CD4-positive, alpha-beta memory T cell (primary cell): Measurements from ENCODE around the gene KCNMB3. TPM values are rescaled to one million over a fixed set of nuclear protein-coding genes. Genes with fewer than 3 reads are reported as not detected.

Source experiments
- CTCF ChIA-PET: fragments of 350-600 bp; sonication (Branson Sonifier 250); formaldehyde crosslinking; loops from one replicate; lab custom pipeline; 2021; ENCODE audit warnings: inconsistent platforms; ENCODE audit not compliant: partially characterized antibody; lab: Charles Lee
- POLR2A ChIA-PET: fragments of 350-600 bp; sonication (Branson Sonifier 250); formaldehyde crosslinking; loops from one replicate; lab custom pipeline; 2021; ENCODE audit not compliant: partially characterized antibody; lab: Charles Lee
- DNase-seq, 5 donors: peaks; one replicate each; pipeline versions ENCODE4 v3.0.0 to v3.0.0-alpha.2; 2020 to 2022; ENCODE audit warnings: mixed read lengths in 1 of 5
- H3K27ac ChIP-seq: one replicate; pipeline ENCODE4 v1.7.0; 2013; ENCODE audit warnings: low read depth, low read length
- H3K27me3 ChIP-seq: 2 replicates; pipeline ENCODE4 v1.7.0; 2013; ENCODE audit warnings: mild to moderate bottlenecking, low read length, moderate library complexity; ENCODE audit not compliant: insufficient read depth
- H3K36me3 ChIP-seq: 2 replicates; pipeline ENCODE4 v1.7.0; 2013; ENCODE audit warnings: mild to moderate bottlenecking, low read length, moderate library complexity; ENCODE audit not compliant: insufficient read depth
- H3K4me1 ChIP-seq: 2 replicates; pipeline ENCODE4 v1.7.0; 2013; ENCODE audit warnings: mild to moderate bottlenecking, low read length, moderate library complexity; ENCODE audit not compliant: insufficient read depth
- H3K4me3 ChIP-seq, 2 donors: one replicate each; pipeline ENCODE4 v1.7.0; 2013; ENCODE audit warnings: low read length in 2 of 2, mild to moderate bottlenecking in 1 of 2
- H3K9me3 ChIP-seq, 2 donors: one replicate each; pipeline ENCODE4 v1.7.0; 2013; ENCODE audit warnings: low read length in 2 of 2, control low read depth in 1 of 2; ENCODE audit not compliant: control insufficient read depth in 1 of 2
- H3K27ac Mint-ChIP-seq, 7 donors: one replicate each; pipeline ENCODE4 v1.8.0; 2020 to 2021; ENCODE audit warnings: mixed read lengths in 7 of 7, mild to moderate bottlenecking in 6 of 7, inconsistent platforms in 3 of 7, moderate library complexity in 3 of 7
- H3K27me3 Mint-ChIP-seq, 2 donors: one replicate each; pipeline ENCODE4 v1.8.0; 2020 to 2021; ENCODE audit warnings: mixed read lengths in 2 of 2
- H3K36me3 Mint-ChIP-seq, 2 donors: one replicate each; pipeline ENCODE4 v1.8.0; 2020 to 2021; ENCODE audit warnings: mixed read lengths in 2 of 2, inconsistent platforms in 1 of 2, mild to moderate bottlenecking in 1 of 2
- H3K4me1 Mint-ChIP-seq, 4 donors: one replicate each; pipeline ENCODE4 v1.8.0; 2020 to 2021; ENCODE audit warnings: mixed read lengths in 4 of 4, mild to moderate bottlenecking in 1 of 4
- H3K4me3 Mint-ChIP-seq, 8 donors: one replicate each; pipeline ENCODE4 v1.8.0; 2020 to 2021; ENCODE audit warnings: mixed read lengths in 8 of 8, mild to moderate bottlenecking in 7 of 8, moderate library complexity in 6 of 8, inconsistent platforms in 3 of 8
- H3K9me3 Mint-ChIP-seq, 8 donors: one replicate each; pipeline ENCODE4 v1.8.0; 2020 to 2021; ENCODE audit warnings: mixed read lengths in 8 of 8, mild to moderate bottlenecking in 5 of 8, inconsistent platforms in 3 of 8, moderate library complexity in 1 of 8
- intact Hi-C: fragments of 100-400 bp; cut with micrococcal nuclease; formaldehyde crosslinking; loops from one replicate; pipeline ENCODE4 v1.15.1; 2023
- polyA plus RNA-seq, 2 donors: library from polyadenylated mRNA; unstranded; fragments of 300-500 nt; fragmentation: Illumina TruSeq; gene quantifications; one replicate each; pipeline ENCODE4 v1.2.3, GENCODE V29; 2021
- total RNA-seq, 2 experiments: library from RNA; stranded (reverse); gene quantifications; one replicate each; pipeline ENCODE4 v1.2.3, GENCODE V29; 2021

Gene KCNMB3
- total and polyA plus RNA-seq, 4 experiments from 2014 or later = 0.13 to 1.7 (median 1.3) TPM

DNA sequence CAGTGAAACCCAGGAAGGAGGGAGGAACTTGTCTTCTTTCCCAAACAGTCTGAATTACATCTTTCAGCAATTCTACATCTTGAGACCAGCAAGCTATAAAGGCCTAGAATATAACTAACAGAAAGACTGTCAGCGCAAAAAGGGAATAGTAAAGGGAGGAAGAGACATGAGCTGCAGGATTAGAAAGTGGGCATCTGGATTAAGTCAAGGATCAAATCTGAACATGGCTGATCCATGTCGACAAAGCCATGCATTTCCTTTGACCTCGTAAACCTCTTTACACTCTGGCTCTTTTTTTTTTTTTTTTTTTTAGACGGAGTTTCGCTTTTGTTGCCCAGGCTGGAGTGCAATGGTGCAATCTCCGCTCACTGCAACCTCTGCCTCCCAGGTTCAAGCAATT, 35.4 kb upstream of the KCNMB3 start:
- no peaks in the 10 kb centered on the region for H3K9me3 Mint-ChIP-seq
- Histone ChIP-seq H3K27me3 (no peaks in the 10 kb centered on the region), H3K4me3 (no peak overlapping the region), H3K27ac (no peak overlapping the region), H3K4me1 (no peaks in the 10 kb centered on the region), H3K9me3 (no peaks in the 10 kb centered on the region), H3K36me3 (no peaks in the 10 kb centered on the region)
- no peak overlapping the region for H3K4me3 Mint-ChIP-seq
- no peaks in the 10 kb centered on the region for H3K36me3 Mint-ChIP-seq
- ChIA-PET POLR2A (interaction anchor here (0.7 kb wide), 1 partner anchor 263 kb away, joined by 3 read pairs; no protein-coding TSS in a partner anchor), CTCF (no interaction called here)
- intact Hi-C loops = no loop called here
- H3K4me1 Mint-ChIP-seq = no peaks in the 10 kb centered on the region
- no peak for DNase-seq
- peaks cover 3% of the 10 kb centered on the region in 2 donors for H3K27me3 Mint-ChIP-seq
- H3K27ac Mint-ChIP-seq = no peak overlapping the region

DNA sequence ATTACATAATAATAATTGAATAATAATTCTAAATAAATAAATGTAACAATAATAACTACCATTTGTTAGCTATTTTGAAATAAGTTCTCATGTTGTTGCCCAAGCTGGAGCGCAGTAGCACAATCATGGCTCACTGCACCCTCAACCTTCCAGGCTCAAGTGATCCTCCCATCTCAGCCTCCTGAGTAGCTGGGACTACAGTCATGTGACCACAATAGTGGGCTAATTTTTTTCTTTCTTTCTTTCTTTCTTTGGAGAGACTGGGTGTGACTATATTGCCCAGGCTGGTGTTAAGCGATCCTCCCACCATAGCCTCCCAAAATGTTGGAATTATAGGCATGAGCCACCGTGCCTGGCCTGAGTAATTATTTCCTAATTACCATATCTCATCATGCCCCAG, 30.9 kb upstream of the KCNMB3 start:
- ChIA-PET POLR2A (no interaction called here), CTCF (no interaction called here)
- peaks cover 12 to 18% of the 10 kb centered on the region in 2 donors for H3K27me3 Mint-ChIP-seq
- H3K27me3 ChIP-seq = peaks cover 3% of the 10 kb centered on the region
- no peaks in the 10 kb centered on the region for H3K4me1 Mint-ChIP-seq
- no peak overlapping the region for H3K4me3 Mint-ChIP-seq
- no peak overlapping the region for H3K27ac ChIP-seq
- H3K9me3 ChIP-seq = no peaks in the 10 kb centered on the region
- no peaks in the 10 kb centered on the region for H3K36me3 Mint-ChIP-seq
- no peaks in the 10 kb centered on the region for H3K36me3 ChIP-seq
- no peaks in the 10 kb centered on the region for H3K9me3 Mint-ChIP-seq
- no peak overlapping the region for H3K4me3 ChIP-seq
- no peak overlapping the region for H3K27ac Mint-ChIP-seq
- intact Hi-C loops = no loop called here
- H3K4me1 ChIP-seq = no peaks in the 10 kb centered on the region
- DNase-seq = no peak

DNA sequence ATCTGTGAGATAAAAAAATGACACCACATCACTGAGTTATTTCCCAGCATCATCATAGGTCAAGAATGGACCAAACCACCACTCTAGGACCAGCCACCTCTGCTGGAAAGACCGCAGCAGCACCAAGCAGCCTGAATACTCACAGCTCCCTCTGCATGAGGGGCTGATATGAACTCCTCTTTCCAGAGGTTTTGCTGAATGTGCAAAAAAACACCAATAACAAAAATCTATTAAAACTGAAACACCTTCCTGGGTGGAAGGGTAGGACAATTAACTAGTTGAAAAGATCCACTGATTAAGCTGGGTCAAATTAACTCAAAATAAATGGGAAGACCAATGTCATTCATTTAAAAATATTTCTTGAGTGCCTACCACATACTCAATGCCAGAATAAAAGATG, 28.9 kb upstream of the KCNMB3 start:
- H3K27me3 ChIP-seq = peaks cover 3% of the 10 kb centered on the region
- Mint-ChIP-seq H3K4me1 (no peaks in the 10 kb centered on the region), H3K27me3 (peaks cover 13 to 22% of the 10 kb centered on the region in 2 donors), H3K27ac (no peak overlapping the region), H3K36me3 (no peaks in the 10 kb centered on the region), H3K4me3 (no peak overlapping the region), H3K9me3 (no peaks in the 10 kb centered on the region)
- no peaks in the 10 kb centered on the region for H3K36me3 ChIP-seq
- no peak overlapping the region for H3K27ac ChIP-seq
- no peaks in the 10 kb centered on the region for H3K9me3 ChIP-seq
- H3K4me1 ChIP-seq = no peaks in the 10 kb centered on the region
- POLR2A ChIA-PET = interaction anchor here (0.5 kb wide), 1 partner anchor 40 kb away, joined by 4 read pairs; no protein-coding TSS in a partner anchor
- H3K4me3 ChIP-seq = no peak overlapping the region
- DNase-seq = no peak
- intact Hi-C loops = no loop called here
- CTCF ChIA-PET = no interaction called here

DNA sequence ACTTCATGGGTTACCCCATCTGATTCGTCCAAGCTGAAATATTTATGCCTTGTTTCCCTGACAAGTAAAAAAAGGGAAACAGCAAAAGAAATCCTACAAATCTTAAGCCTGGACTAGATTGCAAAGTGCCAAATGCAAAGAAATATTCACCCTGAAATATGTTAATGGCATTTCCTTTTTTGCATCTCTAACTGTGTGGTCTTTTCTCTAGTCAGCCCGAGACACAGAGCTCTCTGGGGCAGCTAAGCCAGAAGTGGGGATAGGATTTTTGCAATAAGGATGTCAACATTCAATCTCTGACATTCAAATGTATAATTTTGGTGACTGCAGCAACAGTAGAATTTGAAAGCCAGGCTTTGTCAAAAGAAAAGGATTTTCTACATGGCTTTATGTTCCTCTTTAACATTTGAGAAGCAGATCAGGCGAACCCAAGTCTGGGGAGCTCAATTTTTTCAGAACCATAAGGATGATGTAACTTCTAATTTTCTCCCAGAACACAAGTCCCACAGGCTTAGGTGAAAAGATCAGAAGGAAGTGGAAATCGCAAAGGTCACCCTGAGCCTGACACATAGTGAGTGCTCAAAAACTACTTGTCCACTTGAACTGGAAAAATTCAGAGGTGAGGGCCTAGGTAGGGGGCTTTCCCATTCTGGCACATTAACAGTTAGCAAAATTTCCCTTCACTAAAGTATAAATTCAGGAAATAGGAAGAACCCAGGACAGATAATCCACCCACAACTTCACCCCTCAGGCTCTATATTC, 28.2 kb upstream of the KCNMB3 start:
- no peak overlapping the region for H3K4me3 ChIP-seq
- no peak overlapping the region for H3K27ac ChIP-seq
- no peak overlapping the region for H3K27ac Mint-ChIP-seq
- H3K9me3 ChIP-seq = no peaks in the 10 kb centered on the region
- no peak for DNase-seq
- peaks cover 13 to 24% of the 10 kb centered on the region in 2 donors for H3K27me3 Mint-ChIP-seq
- H3K27me3 ChIP-seq = peaks cover 3% of the 10 kb centered on the region
- H3K4me1 ChIP-seq = no peaks in the 10 kb centered on the region
- H3K36me3 ChIP-seq = no peaks in the 10 kb centered on the region
- ChIA-PET POLR2A (no interaction called here), CTCF (no interaction called here)
- H3K4me3 Mint-ChIP-seq = no peak overlapping the region
- intact Hi-C loops = no loop called here
- no peaks in the 10 kb centered on the region for H3K4me1 Mint-ChIP-seq
- no peaks in the 10 kb centered on the region for H3K9me3 Mint-ChIP-seq
- H3K36me3 Mint-ChIP-seq = no peaks in the 10 kb centered on the region

DNA sequence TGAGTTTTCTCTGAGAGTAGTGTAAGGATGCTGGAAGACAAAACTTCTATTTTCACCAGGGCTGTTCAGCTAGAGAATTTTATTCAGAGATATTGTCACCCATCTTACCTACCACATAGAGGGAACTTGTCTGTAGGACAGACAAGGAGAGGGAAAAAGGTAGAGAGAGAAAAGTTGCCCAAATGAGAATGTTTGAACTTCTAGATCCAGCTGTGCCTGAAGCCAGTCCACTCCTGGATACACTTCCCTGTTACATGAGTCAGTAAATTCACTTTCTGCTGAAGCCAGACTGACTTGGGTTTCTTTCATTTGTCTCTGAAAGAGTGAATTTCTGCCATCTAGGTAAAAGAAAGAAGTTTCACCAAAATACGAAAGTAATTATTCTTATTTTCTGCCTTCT, 27.2 kb upstream of the KCNMB3 start:
- no peaks in the 10 kb centered on the region for H3K36me3 ChIP-seq
- H3K36me3 Mint-ChIP-seq = no peaks in the 10 kb centered on the region
- intact Hi-C loops = no loop called here
- H3K9me3 ChIP-seq = no peaks in the 10 kb centered on the region
- H3K4me1 Mint-ChIP-seq = no peaks in the 10 kb centered on the region
- no peaks in the 10 kb centered on the region for H3K4me1 ChIP-seq
- H3K27me3 ChIP-seq = peaks cover 3% of the 10 kb centered on the region
- H3K27ac Mint-ChIP-seq = no peak overlapping the region
- no peak overlapping the region for H3K27ac ChIP-seq
- H3K27me3 Mint-ChIP-seq = peaks cover 13 to 24% of the 10 kb centered on the region in 2 donors
- ChIA-PET CTCF (no interaction called here), POLR2A (no interaction called here)
- H3K9me3 Mint-ChIP-seq = no peaks in the 10 kb centered on the region
- no peak overlapping the region for H3K4me3 Mint-ChIP-seq
- DNase-seq = no peak
- H3K4me3 ChIP-seq = no peak overlapping the region

DNA sequence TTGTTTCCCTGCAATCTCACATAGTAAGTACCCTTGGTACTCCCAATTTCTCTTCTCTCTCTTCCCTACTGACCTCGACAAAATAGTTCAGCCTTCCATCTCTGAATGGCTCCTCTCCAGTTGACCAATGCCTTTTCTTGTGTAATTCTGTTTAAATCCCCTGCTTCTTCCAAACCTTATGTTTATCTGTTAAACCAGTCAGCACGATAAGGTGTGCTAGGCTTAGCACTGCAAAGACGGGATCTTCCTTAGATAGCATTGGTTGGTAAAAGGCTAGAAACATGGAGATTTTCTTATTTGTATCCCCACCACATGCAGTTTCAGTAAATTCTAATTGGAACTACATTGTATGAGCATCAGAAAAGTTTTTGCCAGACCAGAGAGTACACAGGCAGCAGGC, 25.8 kb upstream of the KCNMB3 start:
- Mint-ChIP-seq H3K27ac (no peak overlapping the region), H3K4me1 (no peaks in the 10 kb centered on the region), H3K36me3 (no peaks in the 10 kb centered on the region), H3K4me3 (no peak overlapping the region), H3K27me3 (peaks cover 11 to 21% of the 10 kb centered on the region in 2 donors), H3K9me3 (no peaks in the 10 kb centered on the region)
- CTCF ChIA-PET = no interaction called here
- POLR2A ChIA-PET = no interaction called here
- H3K9me3 ChIP-seq = no peaks in the 10 kb centered on the region
- peaks cover 3% of the 10 kb centered on the region for H3K27me3 ChIP-seq
- H3K4me3 ChIP-seq = no peak overlapping the region
- no peaks in the 10 kb centered on the region for H3K4me1 ChIP-seq
- no peak for DNase-seq
- H3K27ac ChIP-seq = no peak overlapping the region
- intact Hi-C loops = no loop called here
- H3K36me3 ChIP-seq = no peaks in the 10 kb centered on the region

DNA sequence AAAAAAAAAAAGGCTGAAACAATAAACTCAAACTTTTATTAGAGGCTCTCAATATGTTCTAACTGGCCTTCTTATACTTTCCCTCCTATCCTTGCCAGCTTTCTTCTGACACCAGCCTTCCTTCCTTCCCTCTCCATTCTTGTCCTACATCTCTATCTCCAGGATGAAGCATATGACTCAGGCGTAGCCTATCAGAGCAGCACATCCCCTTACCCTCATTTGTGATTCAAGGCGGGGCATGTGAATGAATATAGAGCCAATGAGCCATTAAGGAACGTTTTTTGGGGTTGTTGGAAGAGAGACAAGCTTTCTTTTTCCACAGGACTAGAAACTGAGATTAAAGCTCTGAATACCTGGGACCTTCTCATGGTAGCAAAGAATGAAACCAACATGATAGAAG, 25.1 kb upstream of the KCNMB3 start:
- ChIA-PET POLR2A (no interaction called here), CTCF (no interaction called here)
- H3K36me3 Mint-ChIP-seq = no peaks in the 10 kb centered on the region
- H3K4me3 Mint-ChIP-seq = no peak overlapping the region
- no peaks in the 10 kb centered on the region for H3K4me1 Mint-ChIP-seq
- intact Hi-C loops = no loop called here
- Histone ChIP-seq H3K36me3 (no peaks in the 10 kb centered on the region), H3K27ac (no peak overlapping the region), H3K4me3 (no peak overlapping the region), H3K4me1 (no peaks in the 10 kb centered on the region), H3K27me3 (peaks cover 3% of the 10 kb centered on the region), H3K9me3 (no peaks in the 10 kb centered on the region)
- H3K27me3 Mint-ChIP-seq = peaks cover 11 to 21% of the 10 kb centered on the region in 2 donors
- H3K9me3 Mint-ChIP-seq = no peaks in the 10 kb centered on the region
- no peak for DNase-seq
- no peak overlapping the region for H3K27ac Mint-ChIP-seq
